IPS-NIHi7 (cell line): ENCODE results near the gene UBTD1.
A peak's percentile ranks its signal among the peaks of the same experiment; 100 is the strongest.

Experiments
- DNase-seq: peaks from one replicate; pipeline ENCODE4 v3.0.0; 2012; ENCODE audit warnings: mixed read lengths; ENCODE audit errors: extremely low spot score

UBTD1 gene

GRCh38 chr10:97482381-97482780, 16.3 kb upstream of the UBTD1 start:
- DNase-seq: no peak

DNA sequence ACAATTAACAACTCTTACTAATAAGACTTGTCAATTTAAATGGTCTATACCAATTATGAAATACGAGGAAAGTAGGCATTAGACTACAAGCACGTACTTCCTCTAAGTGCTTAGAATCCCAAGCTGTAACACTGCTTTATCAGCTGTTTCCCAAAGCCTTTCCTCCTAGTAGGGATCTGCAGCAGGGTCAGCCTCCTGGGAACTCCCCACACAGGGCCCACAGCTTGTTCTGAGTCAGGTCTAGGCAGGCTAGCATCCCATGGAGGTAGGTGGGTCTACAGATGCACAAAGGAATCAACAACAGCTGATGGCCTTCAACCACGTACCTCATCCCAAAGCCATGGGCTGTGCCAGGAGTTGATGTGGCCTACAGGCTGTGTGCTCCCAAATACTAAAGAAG, 15.2 kb upstream of the UBTD1 start:
- DNase-seq: no peak

DNA sequence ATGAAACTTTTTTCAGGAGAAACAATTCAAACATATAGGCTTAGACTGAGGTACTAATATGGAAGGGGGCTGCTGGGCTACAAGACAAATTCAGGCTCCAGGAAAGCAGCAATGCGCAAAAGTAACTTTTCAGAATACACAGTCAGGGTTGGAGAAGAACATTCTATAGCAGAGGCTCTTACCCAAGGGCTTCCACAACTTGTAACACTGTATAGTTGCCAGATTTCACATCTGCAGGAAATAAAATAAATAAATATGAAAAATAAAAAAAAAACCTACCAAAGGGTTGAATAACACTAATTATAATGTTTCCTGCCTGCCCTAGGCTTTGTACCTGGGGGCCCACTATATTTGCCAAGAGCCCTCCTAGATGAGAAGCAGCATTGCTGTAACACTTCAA, 14.8 kb upstream of the UBTD1 start:
- no peak for DNase-seq

DNA sequence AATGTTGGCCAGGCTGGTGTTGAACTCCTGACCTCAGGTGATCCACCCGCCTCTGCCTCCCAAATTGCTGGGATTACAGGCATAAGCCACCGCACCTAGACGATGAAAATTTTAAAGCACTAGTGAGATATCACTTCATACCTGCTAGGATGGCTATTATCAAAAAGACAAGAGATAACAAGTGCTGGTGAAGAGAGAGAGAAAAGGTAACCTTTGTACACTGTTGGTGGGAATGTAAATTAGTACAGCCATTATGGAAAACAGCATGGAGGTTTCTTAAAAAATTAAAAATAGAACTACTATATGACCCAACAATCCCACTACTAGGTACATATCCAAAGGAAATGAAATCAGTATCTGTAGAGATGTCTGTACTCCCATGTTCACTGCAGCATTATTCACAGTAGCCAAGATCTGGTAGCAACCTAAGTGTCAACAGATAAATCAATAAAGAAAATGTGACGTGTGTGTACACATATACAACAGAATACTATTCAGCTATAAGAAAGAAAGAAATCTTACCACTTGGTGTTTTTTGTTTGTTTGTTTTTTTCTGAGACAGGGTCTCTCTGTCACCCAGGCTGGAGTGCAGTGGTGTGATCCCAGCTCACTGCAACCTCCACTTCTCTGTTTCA, 13.0 kb upstream of the UBTD1 start:
- no peak for DNase-seq

DNA sequence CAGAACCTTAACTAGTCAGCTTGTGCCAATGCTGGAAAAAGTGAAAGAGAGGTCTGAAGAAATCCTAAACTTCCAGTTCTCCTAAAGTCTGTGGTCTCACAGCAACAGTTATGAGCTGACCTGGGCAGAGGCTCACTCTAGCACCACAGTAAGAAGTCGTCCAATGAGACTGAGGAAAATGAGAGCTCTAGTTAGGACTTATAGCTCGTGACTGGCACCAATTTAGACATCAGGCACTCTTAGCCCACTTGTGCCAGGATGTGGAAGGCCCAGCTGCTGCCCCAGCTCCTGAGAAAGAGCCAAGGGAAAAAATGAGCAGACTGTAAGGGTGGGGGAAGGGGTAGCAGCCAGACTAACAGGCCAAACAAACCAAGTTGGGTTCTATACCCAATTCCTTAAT, 8.1 kb upstream of the UBTD1 start:
- no peak for DNase-seq

- no peak for DNase-seq
These were observed 4.6 kb upstream of the UBTD1 start for GRCh38 chr10:97494151-97494550.

GRCh38 chr10:97494863-97495506, 3.7 kb upstream of the UBTD1 start:
- DNase-seq: peak; percentile 50

GRCh38 chr10:97497572-97498075, 1.1 kb upstream of the UBTD1 start:
- DNase-seq: peak; percentile 73

GRCh38 chr10:97498076-97498840, 466 bp upstream of the UBTD1 start, which contains the start of gene MMS19:
Gene MMS19 (minus strand): TSS chr10:97498422. CDS start chr10:97498384, 38 bp downstream.
- peak; percentile 99 for DNase-seq

- DNase-seq: no peak
These were observed 1.0 kb downstream of the UBTD1 start for GRCh38 chr10:97499561-97500296.

DNA sequence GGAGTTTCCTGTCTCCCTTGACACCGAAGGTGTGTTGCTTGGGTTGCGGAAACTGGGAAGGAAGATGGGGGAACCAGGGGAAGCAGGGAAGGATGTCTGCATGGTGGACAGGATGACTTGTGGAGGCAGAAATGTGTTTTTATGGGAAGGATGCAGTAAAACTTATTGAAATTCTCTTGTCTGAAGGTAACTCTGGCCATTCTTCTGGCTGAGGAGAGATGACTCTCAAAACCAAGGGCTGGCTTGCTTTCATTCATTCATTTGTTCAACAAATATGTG, 1.5 kb downstream of the UBTD1 start:
- no peak for DNase-seq

- no peak for DNase-seq
These were observed 4.2 kb downstream of the UBTD1 start for GRCh38 chr10:97502916-97503315.

DNA sequence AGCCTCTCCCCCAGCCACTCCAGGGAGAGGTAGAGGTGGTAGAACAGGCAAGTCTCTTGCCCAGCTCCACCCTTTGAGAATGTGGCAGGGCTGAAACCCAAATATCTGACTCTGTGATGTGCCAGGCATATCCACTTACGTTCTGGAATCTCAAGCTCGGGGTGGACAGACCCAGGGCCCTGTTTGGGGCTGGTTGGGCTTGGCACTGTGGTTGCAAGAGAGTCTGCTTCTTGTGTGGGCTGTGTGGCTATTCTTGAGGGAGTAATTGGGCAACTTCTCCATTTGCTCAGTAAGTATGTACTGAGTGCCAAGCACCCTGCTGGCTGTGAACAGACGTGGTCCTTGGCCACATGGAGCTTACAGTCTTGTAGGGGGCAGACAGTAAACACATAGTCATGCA, 4.7 kb downstream of the UBTD1 start:
- DNase-seq: no peak

DNA sequence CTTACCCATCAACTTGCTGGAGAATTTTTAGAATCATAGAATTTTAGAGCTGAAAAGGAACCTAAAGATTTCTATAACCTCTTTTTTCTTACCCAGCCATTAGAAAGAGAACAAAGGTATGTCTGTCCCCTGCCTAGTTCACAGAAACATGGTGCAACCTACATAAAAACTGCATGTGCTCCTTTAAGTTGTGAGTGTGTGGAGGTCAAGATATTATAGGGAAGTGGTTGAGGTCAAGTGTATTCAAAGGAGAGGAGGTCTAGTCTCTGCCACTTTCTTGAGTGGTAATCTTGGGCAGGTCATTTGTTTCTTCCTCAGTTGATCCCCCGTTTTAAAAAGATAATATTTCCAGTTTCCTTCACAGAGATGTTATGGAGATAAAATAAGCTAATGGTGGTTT, 6.4 kb downstream of the UBTD1 start:
- DNase-seq: no peak

DNA sequence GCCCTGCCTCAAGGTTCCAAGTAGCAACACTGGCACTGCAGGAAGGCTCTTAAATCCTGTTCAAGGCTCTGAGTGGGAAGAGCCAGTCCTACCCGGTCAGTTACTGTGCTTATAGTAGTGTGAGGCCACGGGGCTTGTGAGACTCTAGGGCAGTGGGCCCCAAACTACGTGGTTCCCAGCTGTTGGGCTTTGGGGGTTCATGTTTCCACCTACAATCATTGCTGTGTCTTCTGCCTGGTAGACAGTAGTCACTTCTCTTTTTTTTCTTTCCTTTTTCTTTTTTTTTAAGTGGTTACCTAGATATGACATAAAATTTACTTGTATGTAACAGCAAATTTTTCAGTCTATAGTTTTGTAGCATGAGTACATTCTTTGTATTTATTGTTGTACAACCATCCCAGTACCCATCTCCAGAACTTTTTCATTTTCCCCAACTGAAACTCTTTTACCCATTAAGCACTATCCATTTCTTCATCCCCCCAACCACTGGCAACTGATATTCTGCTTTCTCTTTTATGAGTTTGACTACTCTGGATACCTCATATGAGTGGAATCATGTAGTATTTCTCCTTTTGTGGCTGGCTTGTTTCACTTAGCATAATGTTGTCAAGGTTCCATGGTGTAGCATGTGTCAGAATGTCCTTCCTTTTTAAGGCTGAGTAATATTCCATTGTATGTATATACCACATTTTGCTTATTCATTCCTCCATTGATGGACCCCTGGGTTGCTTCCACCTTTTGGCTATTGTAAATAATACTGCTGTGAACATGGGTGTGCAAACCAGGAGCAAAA, 7.7 kb downstream of the UBTD1 start:
- DNase-seq: no peak

- DNase-seq: no peak
These were observed 9.6 kb downstream of the UBTD1 start for GRCh38 chr10:97508342-97508741.

GRCh38 chr10:97509120-97509680, 10.5 kb downstream of the UBTD1 start:
- no peak for DNase-seq

DNA sequence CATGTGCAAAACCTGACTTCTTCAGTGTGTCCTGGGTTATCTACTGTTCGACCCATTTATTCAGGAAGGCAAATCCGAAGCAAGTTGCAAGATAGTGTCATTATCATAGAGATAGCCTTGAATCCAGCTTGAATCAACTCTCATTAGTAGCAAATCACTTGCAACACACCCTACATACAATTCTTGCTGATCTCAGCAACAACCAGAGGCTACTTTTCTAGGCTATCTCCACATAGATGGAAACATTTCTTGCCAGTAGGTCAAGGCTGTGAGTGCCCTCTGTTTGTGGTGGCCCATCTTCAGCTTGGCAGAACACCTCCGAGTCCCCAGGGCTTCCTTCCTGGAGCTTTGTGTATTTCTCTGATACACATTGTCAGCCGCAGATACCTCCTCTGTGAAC, 12.0 kb downstream of the UBTD1 start:
- DNase-seq: no peak

- DNase-seq: no peak
These were observed 13.2 kb downstream of the UBTD1 start for GRCh38 chr10:97511711-97512440.

DNA sequence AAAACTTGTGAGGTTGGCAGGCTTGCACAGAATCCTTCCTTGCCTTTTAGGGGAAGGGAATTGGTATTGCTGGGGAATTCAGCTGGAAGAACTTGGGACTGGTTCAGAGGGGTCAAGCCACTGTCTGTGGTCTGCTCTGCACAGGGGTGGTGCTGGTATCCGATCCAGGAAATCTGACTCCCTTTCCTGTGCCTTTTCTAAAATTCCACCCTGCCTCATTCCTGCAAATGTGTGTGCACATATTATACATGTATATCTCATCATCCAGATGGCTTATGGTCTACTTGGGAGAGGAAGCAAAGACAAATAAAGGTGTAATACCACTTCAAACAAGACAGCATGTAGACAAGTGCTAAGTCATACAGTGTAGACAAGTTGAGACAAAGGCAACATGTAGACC, 14.3 kb downstream of the UBTD1 start:
- DNase-seq: no peak
